Measurements from ENCODE around the gene ATG101. TPM values are rescaled to one million over a fixed set of nuclear protein-coding genes. Genes with fewer than 3 reads are reported as not detected.
A peak's percentile ranks its signal among the peaks of the same experiment; 100 is the strongest.

ATG101 gene
- total and polyA plus RNA-seq, 2 of the 8 experiments (the other 6 are each of a cell fraction or from before 2014, with no cell fraction given): 49.8 to 55.9 TPM

DNA sequence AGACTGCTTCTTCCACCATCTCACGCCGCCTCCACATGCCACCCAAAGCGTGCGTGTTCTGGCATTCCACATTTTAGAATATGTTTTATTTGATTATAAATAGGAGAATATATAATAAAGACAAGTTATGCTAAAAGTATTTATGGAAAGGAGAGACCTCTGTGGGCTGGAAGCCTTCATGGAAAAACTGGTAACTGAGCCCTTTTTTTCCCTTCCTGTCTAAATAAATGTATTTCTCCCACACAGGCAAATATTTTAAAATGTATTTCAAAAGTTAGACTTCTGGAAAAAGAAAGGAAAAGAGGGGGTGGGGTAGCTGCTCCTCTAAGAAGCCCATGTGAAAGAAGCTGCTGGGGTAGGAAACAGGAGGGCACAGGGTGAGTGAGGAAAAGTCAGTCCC is 34.6 kb upstream of the ATG101 start:
- POLR2A ChIA-PET (ENCODE audit: partially characterized antibody): interaction anchor here (1.0 to 5.2 kb wide), 2 partner anchors 9 to 16 kb away, joined by 4 to 38 read pairs; partner anchors contain the start of gene NR4A1
- no peak for TF ChIP-seq SUZ12 (IDR thresholded peaks at IDR 0.05; ENCODE audit: low read length)
- TF ChIP-seq SP1 (IDR thresholded peaks at IDR 0.05; ENCODE audit: low read depth, low read length): no peak
- TF ChIP-seq CHD1 (IDR thresholded peaks at IDR 0.05; ENCODE audit: low read depth, low read length): no peak
- TF ChIP-seq SIN3A (conservative IDR thresholded peaks at IDR 0.05 in 1 of 2, IDR thresholded peaks at IDR 0.05 in 1 of 2; ENCODE audit: low read depth in 1 of 2, low read length in 2 of 2): no peak
- TF ChIP-seq CBX5 (IDR thresholded peaks at IDR 0.05; ENCODE audit: low read depth, low read length): no peak
- no peak for TF ChIP-seq SP4 (IDR thresholded peaks at IDR 0.05; ENCODE audit: low read length)
- TF ChIP-seq, protein P1, sequence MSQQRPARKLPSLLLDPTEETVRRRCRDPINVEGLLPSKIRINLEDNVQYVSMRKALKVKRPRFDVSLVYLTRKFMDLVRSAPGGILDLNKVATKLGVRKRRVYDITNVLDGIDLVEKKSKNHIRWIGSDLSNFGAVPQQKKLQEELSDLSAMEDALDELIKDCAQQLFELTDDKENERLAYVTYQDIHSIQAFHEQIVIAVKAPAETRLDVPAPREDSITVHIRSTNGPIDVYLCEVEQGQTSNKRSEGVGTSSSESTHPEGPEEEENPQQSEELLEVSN (IDR thresholded peaks at IDR 0.05): no peak
- TF ChIP-seq EZH2 (IDR thresholded peaks at IDR 0.05; ENCODE audit: low read depth, low read length, severe bottlenecking): no peak
- no peak for TF ChIP-seq POLR2AphosphoS5 (IDR thresholded peaks at IDR 0.05; ENCODE audit: low read depth, low read length)
- no peak for TF ChIP-seq CBX8 (IDR thresholded peaks at IDR 0.05; ENCODE audit: borderline replicate concordance, low read depth, low read length)
- no peak for TF ChIP-seq PHF8 (conservative IDR thresholded peaks at IDR 0.05; ENCODE audit: low read depth, low read length)
- TF ChIP-seq FOSL1 (IDR thresholded peaks at IDR 0.05; ENCODE audit: insufficient read depth, low read depth, low read length): no peak
- no peak for TF ChIP-seq TAF7 (optimal IDR thresholded peaks at IDR 0.05; ENCODE audit: borderline replicate concordance, low read depth, low read length)

More for the DNA sequence above, 34.6 kb upstream of the ATG101 start:
- H3K9me3 ChIP-seq (ENCODE audit: insufficient read depth in 2 of 2, low read depth in 1 of 2, low read length in 1 of 2): no peaks in the 10 kb centered on the region
- H3K4me1 ChIP-seq (replicated peaks in 1 of 4; ENCODE audit: control insufficient read depth in 3 of 4, insufficient read depth in 4 of 4, low read length in 3 of 4): peaks cover 5 to 7% (median 6%) of the 10 kb centered on the region in 4 experiments; a peak in 6 of 7 replicates
- H3K23me2 ChIP-seq (ENCODE audit: low read depth, low read length): peaks cover 2% of the 10 kb centered on the region; the same call in 1 of the 2 replicates
- H3K36me3 ChIP-seq (ENCODE audit: control insufficient read depth in 2 of 4, insufficient read depth in 4 of 4, low read length in 3 of 4): no peaks in the 10 kb centered on the region
- no peak overlapping the region for H2AFZ ChIP-seq (ENCODE audit: low read length)
- no peak for DNase-seq (ENCODE audit: low read depth in 1 of 2, low spot score in 2 of 2)
- H3K56ac ChIP-seq (replicated peaks; ENCODE audit: insufficient read length, low read depth, low read length): no peak overlapping the region
- no peak overlapping the region for H4K91ac ChIP-seq (replicated peaks; ENCODE audit: insufficient read length, low read length)
- no peak for FAIRE-seq
- H2AK5ac ChIP-seq (ENCODE audit: low read depth, low read length): 0 out of 2 replicates have a peak overlapping the region, but pooled peaks have one; percentile 6
- 0 out of 2 replicates have a peak overlapping the region, but pooled peaks have one; percentile 72 for H2BK20ac ChIP-seq (ENCODE audit: low read length)
- no peak overlapping the region for H3K4me3 ChIP-seq (ENCODE audit: extremely low read depth in 1 of 4, insufficient read depth in 2 of 4, low read depth in 3 of 4, low read length in 4 of 4)
- H2BK5ac ChIP-seq (ENCODE audit: low read depth, low read length): peak overlapping the region; percentile 56; the same call in 1 of the 2 replicates
- H3K4ac ChIP-seq (replicated peaks; ENCODE audit: insufficient read length, low read depth, low read length): no peak overlapping the region
- no peak overlapping the region for H4K5ac ChIP-seq (ENCODE audit: insufficient read length, low read depth, low read length)
- CTCF ChIA-PET (ENCODE audit: partially characterized antibody): interaction anchor here (0.8 to 22.7 kb wide), 5 partner anchors 10 to 36 kb away, joined by 3 to 1249 read pairs (median 3); partner anchors contain the start of genes ATG101 and TAMALIN
- no peak overlapping the region for H3K4me2 ChIP-seq (ENCODE audit: insufficient read depth in 1 of 2, low read depth in 2 of 2, low read length in 2 of 2)
- H3K14ac ChIP-seq (ENCODE audit: insufficient read length): no peak overlapping the region
- no peak overlapping the region for H3K18ac ChIP-seq (ENCODE audit: extremely low read depth, low read length)
- 91% methylated on average over 4 of the region's 4 CpGs; no CpG with 5 or more reads in 1 of the 2 experiments for WGBS, 2 experiments (ENCODE audit: extremely low coverage in 1 of 2, insufficient coverage in 1 of 2, insufficient read length in 1 of 2, insufficient replicate concordance in 2 of 2, low coverage in 1 of 2, low lambda C conversion rate in 2 of 2, missing lambda C conversion rate in 1 of 2)
- no peak overlapping the region for H3K27ac ChIP-seq (ENCODE audit: low read depth, low read length)
- no peak overlapping the region for H2BK120ac ChIP-seq (replicated peaks; ENCODE audit: low read depth, low read length)
- peak overlapping the region; percentile 36; the same call in 1 of the 2 replicates for H2BK15ac ChIP-seq (ENCODE audit: low read length)
- H4K8ac ChIP-seq (ENCODE audit: extremely low read depth, insufficient read depth, low read length): no peak overlapping the region
- peaks cover 2 to 32% (median 22%) of the 10 kb centered on the region in 4 experiments; a peak in 6 of 7 replicates for H3K27me3 ChIP-seq (replicated peaks in 1 of 4; ENCODE audit: control insufficient read depth in 3 of 4, extremely low read depth in 1 of 4, insufficient read depth in 3 of 4, low read length in 3 of 4)
- H3K79me1 ChIP-seq (ENCODE audit: low read depth, low read length): 0 out of 2 replicates have a peak, but pooled peaks cover 2% of the 10 kb centered on the region
- peaks cover 2 to 5% of the 10 kb centered on the region in 2 experiments for H4K20me1 ChIP-seq (replicated peaks in 1 of 2; ENCODE audit: control insufficient read depth in 1 of 2, insufficient read depth in 2 of 2, low read length in 2 of 2)
- peak overlapping the region; percentile 95 for H2BK12ac ChIP-seq (ENCODE audit: low read depth, low read length)
- H3K79me2 ChIP-seq (ENCODE audit: control insufficient read depth in 1 of 2, insufficient read depth in 2 of 2, low read length in 2 of 2): peaks cover 0 to 20% of the 10 kb centered on the region in 2 experiments; a peak in 3 of 4 replicates
- no peak overlapping the region for H3K9ac ChIP-seq (replicated peaks in 1 of 4; ENCODE audit: extremely low read depth in 1 of 4, low read depth in 3 of 4, low read length in 3 of 4)
- H3K23ac ChIP-seq (ENCODE audit: insufficient read length): no peak overlapping the region

Measured in H1 (cell line).